ENCODE results near the gene SURF4.
"Not testable (repeated sequence)": the region's sequence is repeated elsewhere in the genome, so short reads cannot be mapped to it uniquely, and the experiment has no call there.

SURF4 gene

DNA sequence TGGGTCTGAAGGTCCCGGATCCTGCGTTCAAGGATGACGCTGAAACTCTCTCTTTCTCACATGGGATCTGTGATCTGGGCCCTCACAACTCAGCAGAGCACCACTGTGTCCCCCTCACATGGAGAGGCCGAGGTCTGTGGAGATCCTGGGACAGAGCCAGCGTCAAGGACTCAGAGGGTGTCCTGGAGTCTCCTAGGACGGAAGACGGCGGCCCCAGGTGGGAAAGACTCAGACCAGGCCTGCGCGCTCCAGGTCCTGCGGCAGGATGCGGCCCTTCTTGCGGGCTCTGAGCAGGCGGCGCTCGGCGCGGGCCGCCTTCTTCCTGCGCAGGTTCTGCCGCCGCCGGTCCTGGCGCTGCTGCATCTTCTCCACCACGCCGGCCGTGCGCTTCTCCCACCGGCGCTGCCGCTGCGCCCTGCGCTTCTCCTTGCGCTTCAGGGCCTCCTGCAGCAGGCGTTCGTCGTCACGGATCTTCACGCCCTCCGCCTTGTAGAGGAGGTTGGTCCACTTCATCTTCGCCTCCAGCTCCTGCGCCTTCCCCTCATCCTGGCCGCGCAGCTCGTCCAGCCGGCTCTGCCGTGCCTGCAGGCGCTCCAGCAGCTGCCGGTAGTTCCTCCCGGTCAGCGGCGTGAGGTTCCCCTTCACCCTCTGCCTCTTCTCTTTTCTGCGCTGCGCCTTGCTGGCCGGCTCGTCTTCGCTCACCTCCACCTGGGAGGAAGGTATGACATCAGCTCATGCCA is 44.0 kb downstream of the SURF4 start:
- no peak for DNase-seq

- no peak for DNase-seq
These were observed 44.6 kb downstream of the SURF4 start for GRCh38 chr9:133331221-133331620.

- not testable (repeated sequence) for DNase-seq
These were observed 46.3 kb downstream of the SURF4 start for GRCh38 chr9:133329306-133330156.

- DNase-seq, result no peak
These were observed 47.9 kb downstream of the SURF4 start for GRCh38 chr9:133327834-133328484.

- DNase-seq, result not testable (repeated sequence)
These were observed 48.8 kb downstream of the SURF4 start for GRCh38 chr9:133327021-133327420.

DNA sequence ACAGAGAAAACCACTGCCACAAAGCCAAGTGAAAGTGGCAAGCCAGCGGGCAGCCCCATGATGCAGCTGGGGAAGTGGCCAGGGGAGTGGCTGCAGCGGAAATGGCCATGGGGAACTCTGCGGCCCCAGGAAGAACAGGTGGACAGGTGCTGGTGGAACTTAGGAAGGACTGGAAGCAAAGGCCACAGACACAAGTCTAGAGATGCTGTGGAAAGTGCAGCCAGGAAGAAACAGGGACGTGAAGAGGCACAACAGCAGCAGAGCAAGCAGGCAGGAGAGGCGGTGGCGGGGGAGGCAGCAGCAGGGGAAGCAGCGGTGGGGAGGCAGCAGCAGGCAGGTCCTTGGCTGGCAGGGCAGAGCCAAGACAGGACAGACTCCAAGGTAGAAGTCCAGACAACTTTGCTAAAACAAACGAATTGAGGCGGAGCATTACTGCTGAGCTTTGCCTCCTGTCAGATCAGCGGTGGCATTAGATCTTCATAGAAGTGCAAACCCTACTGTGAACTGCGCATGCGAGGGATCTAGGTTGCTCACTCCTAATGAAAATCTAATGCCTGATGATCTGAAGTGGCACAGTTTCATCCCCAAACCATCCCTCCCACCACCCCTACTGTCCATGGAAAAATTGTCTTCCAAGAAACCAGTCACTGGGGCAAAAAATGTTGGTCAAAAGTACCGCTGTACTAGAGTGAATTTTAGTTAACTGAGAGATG is 51.7 kb downstream of the SURF4 start:
- DNase-seq, result no peak

DNA sequence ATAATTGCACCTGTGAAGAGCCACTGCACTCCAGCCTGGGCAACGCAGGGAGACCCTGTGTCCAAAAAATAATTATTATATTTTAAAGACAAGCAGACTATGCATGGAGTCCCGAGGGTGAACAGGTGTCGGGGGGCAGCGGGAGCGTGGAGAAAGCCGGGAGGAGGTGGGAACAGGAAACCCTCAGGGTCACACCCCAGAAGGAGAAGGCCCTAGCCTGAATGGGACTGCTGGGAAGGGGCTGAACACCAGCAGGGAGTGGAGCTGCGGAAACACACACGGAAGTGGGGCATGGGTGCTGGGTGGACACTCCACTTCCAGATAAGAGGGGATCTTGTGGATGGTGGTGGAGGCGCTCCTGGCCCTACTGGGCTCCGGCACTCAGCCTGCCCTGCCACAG is 52.6 kb downstream of the SURF4 start:
- DNase-seq, result no peak

DNA sequence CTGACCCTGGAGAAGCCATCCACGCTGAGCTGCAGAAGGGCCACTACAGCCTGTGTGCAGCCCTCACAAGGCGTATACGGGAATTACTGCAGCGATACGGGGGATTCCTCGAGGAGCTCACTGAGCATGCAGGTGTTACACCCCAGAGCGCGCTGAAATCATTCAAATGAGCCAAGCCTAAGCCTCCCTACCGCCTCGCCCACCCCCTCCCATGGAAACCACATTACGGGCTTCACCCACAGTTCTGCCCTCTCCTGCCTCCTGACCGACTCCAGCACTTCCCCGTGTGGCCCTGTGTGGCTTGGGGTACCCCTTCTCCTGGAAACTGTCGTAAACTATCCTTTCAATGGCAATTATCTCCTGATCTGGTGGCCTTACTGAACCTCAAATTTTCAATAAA is 53.2 kb downstream of the SURF4 start:
- DNase-seq, result no peak

GRCh38 chr9:133321411-133321935 is 54.4 kb downstream of the SURF4 start:
- no peak for DNase-seq

DNA sequence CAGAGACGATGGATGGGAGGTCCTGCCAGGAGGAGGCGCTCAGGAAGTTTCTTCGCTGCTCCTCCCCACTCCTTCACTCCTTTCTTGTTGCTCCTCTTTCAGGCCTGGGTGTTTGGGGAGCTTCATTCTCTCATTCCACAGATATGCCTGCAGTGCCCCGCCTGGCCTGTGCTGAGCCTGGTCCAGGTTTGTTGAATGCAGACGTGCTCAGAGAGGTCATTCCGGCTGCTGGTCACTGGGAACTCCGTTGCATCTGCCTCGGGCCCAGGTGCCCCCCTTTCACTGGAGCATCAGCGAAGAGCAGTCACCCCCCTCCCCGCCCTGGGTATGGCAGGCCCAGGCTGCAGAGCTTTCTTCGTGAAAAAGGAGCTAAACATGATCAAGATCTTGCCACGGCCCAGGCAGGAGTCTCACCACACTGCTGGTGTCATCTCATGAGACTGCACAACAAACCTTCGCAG is 55.4 kb downstream of the SURF4 start:
- DNase-seq, result no peak

GRCh38 chr9:133317551-133317950 is 58.3 kb downstream of the SURF4 start:
- not testable (repeated sequence) for DNase-seq

DNA sequence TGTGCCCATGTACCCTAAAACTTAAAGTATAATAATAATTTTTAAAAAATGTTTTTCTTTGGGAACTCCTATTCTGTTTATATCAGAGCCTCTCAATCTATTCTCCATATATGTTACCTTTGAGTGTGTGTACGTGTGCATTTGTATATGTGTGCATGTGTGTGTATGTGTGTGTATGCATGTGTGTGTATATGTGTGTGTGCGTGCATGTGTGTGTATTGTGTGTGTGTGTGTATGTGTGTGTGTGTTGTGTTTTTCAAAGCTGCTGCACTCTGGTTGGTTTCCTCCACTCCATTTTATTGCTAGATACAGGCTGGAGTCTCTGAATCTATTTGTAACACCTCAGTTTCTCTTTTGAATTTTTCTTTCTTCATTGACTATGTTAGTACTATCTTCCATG is 59.9 kb downstream of the SURF4 start:
- no peak for DNase-seq

Measured in activated effector memory CD4-positive, alpha-beta T cell treated with Interleukin-2 at 50 U/mL for 16 hours (primary cell).